SJSA1 (cell line): ENCODE results near the gene NTF4. TPM values are rescaled to one million over a fixed set of nuclear protein-coding genes. Genes with fewer than 3 reads are reported as not detected.

Experiments used
- DNase-seq, 2 experiments: peaks; one replicate each; pipeline ENCODE4 v3.0.0-alpha.2; 2015 to 2020; ENCODE audit warnings: low spot score in 2 of 2, low read depth in 1 of 2
- H3K27ac ChIP-seq: fragments of 250-450 bp; sonication (Bioruptor Pico); 2 replicates; pipeline ENCODE4 v1.5.1; 2020; ENCODE audit warnings: mild to moderate bottlenecking, moderate library complexity
- H3K27me3 ChIP-seq: fragments of 250-450 bp; sonication (Bioruptor Pico); replicated peaks from 2 replicates; pipeline ENCODE4 v1.5.1; 2020; ENCODE audit warnings: mild to moderate bottlenecking, moderate library complexity
- H3K36me3 ChIP-seq: fragments of 250-450 bp; sonication (Bioruptor Pico); 2 replicates; pipeline ENCODE4 v1.5.1; 2020; ENCODE audit warnings: mild to moderate bottlenecking
- H3K4me1 ChIP-seq: fragments of 250-450 bp; sonication (Bioruptor Pico); replicated peaks from 2 replicates; pipeline ENCODE4 v1.6.1; 2021; ENCODE audit warnings: mild to moderate bottlenecking
- H3K4me3 ChIP-seq: fragments of 250-450 bp; sonication (Bioruptor Pico); 2 replicates; pipeline ENCODE4 v1.5.1; 2020; ENCODE audit warnings: mild to moderate bottlenecking
- H3K9me3 ChIP-seq: fragments of 250-450 bp; sonication (Bioruptor Pico); replicated peaks from 2 replicates; pipeline ENCODE4 v1.5.1; 2020; ENCODE audit warnings: mild to moderate bottlenecking
- total RNA-seq: library from RNA; depleted of rRNA; stranded (reverse); fragments of >200 nt; shearing (Covaris generic); gene quantifications from 2 replicates; pipeline ENCODE4 v1.2.3, GENCODE V29; 2014; rRNA removed

The NTF4 gene, protein sequence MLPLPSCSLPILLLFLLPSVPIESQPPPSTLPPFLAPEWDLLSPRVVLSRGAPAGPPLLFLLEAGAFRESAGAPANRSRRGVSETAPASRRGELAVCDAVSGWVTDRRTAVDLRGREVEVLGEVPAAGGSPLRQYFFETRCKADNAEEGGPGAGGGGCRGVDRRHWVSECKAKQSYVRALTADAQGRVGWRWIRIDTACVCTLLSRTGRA
- not detected in 2 replicates for total RNA-seq

DNA sequence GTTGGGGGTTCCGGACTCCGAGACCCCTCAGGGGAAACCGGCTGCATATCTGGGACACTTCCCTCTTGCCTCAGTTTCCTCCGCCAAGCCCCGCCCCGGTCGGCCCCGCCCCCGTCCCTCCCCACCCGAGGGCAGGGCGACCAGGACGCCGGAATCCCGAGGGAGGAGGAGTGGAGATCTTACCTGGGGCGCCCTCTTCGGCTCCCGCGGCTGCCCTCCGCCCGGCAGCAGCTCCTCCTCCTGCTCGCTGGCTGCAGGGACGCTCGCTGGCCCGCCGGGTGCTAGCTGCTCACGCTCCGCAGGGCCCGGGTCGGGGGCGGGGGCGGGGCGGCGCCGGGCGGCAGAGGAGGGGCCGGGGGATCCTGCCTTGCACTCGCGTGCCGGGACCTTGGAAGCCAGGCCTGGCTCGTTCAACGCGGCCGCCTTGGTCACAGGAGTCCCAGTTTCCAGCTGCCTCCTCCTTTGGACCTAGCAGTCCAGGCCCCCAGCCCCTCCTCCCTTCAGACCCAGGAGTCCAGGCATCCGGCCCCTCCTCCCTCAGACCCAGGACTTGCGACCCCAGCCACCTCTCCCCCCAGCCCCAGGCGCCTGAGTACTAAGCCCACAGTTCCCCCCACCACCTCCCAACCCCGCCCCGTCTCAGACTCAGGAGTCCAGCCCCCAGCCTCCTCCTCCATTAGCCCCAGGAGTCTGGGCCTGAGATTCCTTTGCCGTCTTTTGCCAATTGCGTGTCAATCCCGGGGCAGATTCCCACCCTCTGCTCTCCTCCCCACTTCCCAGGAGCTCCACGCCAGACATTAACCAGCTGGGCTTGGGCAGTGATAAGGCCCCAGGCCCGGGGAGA lies at the start of gene NTF4:
Gene NTF4 (minus strand): TSS at position 51 of the 844 bp plus-strand sequence. CDS start 2,821 bp downstream, outside the sequence.
- peaks cover 8% of the 10 kb centered on the region; the same call in 1 of the 2 replicates for H3K9me3 ChIP-seq
- no peaks in the 10 kb centered on the region for H3K36me3 ChIP-seq
- H3K4me1 ChIP-seq = no peaks in the 10 kb centered on the region
- no peak for DNase-seq
- peaks cover 16% of the 10 kb centered on the region for H3K27me3 ChIP-seq
- H3K4me3 ChIP-seq = no peak within 1 kb of the TSS
- no peak within 1 kb of the TSS for H3K27ac ChIP-seq

DNA sequence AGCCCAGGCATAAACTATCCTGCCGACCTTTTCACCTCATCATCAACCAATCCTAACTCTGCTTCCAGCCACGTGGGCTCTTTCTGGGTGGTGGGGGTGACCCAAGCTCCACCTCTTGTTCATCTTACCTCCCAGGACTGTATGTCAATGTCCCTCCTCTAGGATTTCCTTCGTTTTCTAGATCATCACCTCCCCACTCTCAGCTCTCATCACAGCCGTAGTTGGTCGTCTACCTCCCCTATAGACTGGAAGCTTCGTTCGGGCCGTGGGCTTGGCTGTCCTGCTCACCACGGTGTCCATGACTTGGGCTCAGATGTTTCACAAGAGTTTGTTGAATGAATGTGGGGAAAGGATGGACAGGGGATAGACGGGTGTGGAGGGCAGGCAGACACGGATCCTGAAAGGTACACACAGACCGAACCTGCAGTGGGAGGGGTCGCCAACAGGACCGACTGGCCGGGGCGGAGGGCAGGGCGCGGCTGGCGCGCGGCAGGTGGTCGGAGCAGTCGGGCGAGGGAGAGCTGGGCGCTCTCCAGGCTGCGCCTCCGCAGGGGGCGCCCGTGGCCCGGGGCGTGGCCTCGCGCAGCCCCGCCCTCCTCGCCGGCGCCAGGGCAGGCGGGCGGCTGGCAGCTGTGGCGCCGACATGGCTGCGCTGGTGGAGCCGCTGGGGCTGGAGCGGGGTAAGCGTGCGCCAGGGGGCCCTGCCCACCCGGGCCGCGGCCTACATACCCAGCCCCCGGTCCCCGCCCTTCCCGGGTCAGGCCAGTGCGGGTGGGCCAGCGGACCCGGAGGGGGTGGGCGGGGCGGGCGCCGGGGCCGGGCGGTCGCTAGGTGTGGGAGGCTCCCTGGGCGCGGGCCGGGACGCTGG lies 49.4 kb upstream of the NTF4 start, which contains the start of gene LIN7B:
Gene LIN7B (plus strand): TSS at position 609 of the 868 bp plus-strand sequence. CDS start 35 bp downstream, at position 644.
- H3K4me1 ChIP-seq = peaks cover 51% of the 10 kb centered on the region
- H3K9me3 ChIP-seq = peaks cover 3% of the 10 kb centered on the region
- peak within 1 kb of the TSS; percentile 74 for H3K4me3 ChIP-seq
- no peaks in the 10 kb centered on the region for H3K27me3 ChIP-seq
- H3K36me3 ChIP-seq = peaks cover 17% of the 10 kb centered on the region
- peak; percentile 81 to 94 for DNase-seq
- H3K27ac ChIP-seq = peak within 1 kb of the TSS; percentile 45; the same call in 1 of the 2 replicates

DNA sequence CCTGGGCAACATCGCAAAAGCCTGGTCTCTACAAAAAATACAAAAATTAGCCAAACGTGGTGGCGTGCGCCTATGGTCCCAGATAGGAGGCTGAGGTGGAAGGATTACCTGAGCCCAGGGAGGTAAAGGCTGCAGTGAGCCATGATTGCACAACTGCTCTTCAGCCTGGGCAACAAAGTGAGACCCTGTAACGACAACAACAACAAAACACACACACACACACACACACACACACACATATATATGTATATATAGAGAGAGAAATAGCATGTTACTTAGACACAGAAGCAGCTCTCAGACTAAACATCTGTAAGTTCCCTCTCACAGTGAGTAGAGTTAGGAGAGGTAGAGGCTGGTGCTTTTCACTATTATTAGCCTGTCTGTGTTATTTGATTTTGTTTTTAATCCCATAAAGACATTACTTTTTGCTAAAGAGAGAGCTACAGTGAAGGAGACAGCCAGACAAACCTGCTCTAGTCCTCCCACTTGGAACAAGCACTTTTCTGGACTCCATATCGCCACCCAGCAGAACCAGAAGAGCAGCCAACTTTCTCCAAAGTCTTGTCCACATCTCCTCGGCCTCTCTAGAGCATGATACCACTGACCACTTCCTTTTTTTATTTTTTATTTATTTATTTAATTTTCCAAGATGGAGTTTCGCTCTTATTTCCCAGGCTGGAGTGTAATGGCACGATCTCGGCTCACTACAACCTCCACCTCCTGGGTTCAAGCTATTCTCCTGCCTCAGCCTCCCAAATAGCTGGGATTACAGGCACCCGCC lies 46.8 kb upstream of the NTF4 start:
- Histone ChIP-seq H3K4me3 (no peak overlapping the region), H3K27me3 (no peaks in the 10 kb centered on the region), H3K27ac (no peak overlapping the region), H3K36me3 (peaks cover 43% of the 10 kb centered on the region), H3K4me1 (peaks cover 41% of the 10 kb centered on the region), H3K9me3 (peaks cover 3% of the 10 kb centered on the region)
- no peak for DNase-seq

DNA sequence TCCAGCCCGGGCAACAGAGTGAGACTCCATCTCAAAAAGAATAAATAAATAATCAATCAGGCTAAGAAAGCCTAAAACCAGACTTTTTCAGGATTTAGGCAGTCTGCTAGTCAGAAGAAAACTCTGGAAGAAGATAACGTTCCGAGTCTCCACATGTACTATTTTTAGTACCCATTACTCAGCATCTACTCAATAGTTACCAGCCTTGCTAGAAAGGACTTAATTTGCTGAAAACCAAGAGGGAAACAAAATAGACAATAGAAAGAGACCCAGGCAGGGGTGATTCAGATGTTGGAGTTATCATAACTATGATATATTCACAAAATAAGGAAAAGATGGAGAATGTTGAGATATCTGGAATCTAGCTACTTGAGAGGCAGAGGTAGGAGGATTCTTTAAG lies 45.9 kb upstream of the NTF4 start:
- Histone ChIP-seq H3K27me3 (no peaks in the 10 kb centered on the region), H3K4me3 (no peak overlapping the region), H3K9me3 (peaks cover 3% of the 10 kb centered on the region), H3K4me1 (peaks cover 41% of the 10 kb centered on the region), H3K27ac (no peak overlapping the region), H3K36me3 (peaks cover 46% of the 10 kb centered on the region)
- DNase-seq = no peak

DNA sequence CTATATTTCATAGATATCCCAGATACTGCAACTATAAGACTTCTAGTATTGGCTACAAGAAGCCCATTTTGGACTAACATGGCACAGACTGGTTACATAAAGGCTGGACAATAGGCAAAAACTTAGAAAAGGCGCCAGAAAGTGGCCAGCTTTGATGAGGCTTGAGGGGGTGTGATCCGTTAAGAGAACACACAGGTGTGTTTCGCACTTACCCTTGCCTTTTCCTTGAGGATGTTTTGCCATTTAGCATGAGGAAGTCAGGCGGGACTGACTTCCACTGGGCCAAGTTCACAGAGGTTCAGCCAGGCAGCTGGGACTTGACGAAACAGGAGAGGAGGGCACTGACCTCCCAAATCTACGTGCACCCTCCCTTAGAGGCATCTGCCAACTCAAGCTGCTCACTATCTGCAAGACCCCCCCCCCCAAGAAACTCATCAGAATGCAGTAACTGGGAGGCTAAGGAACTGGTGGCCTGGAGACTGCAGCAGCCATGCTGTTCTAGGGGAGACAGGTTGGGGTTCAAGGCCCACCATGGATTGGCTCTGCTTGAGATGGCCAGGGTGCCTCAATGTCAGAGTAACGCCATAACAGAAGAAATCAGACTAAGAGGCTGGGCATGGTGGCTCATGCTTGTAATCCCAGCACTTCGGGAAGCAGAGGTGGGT lies 45.1 kb upstream of the NTF4 start:
- no peak overlapping the region for H3K27ac ChIP-seq

DNA sequence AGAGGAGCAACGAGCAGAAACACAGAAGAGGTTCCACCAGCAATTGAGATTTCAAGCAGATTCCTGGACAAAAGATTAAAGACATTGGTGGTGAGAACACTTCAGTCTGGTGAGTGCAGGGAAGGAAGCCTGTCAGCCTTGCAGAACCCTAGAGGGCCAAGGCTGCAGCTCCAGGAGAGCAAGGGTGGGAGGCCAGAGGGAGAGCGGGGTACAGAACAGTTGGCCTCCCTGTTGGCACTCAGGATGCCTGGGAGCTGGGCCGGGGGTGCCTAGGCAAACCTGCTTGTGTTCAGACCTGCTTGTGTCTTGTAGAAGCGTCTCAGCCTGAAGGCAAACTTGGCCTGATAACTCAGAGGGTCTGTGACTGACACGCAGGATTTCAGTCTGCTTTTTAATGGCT lies 44.4 kb upstream of the NTF4 start:
- Histone ChIP-seq H3K4me3 (no peak overlapping the region), H3K27me3 (no peaks in the 10 kb centered on the region), H3K4me1 (peaks cover 30% of the 10 kb centered on the region), H3K36me3 (peaks cover 60% of the 10 kb centered on the region), H3K27ac (no peak overlapping the region), H3K9me3 (peaks cover 2% of the 10 kb centered on the region)
- DNase-seq = no peak

More for the DNA sequence above, 45.1 kb upstream of the NTF4 start:
- DNase-seq = no peak
- no peaks in the 10 kb centered on the region for H3K27me3 ChIP-seq
- peaks cover 33% of the 10 kb centered on the region for H3K4me1 ChIP-seq
- H3K36me3 ChIP-seq = peaks cover 55% of the 10 kb centered on the region
- H3K4me3 ChIP-seq = no peak overlapping the region
- H3K9me3 ChIP-seq = peaks cover 3% of the 10 kb centered on the region

DNA sequence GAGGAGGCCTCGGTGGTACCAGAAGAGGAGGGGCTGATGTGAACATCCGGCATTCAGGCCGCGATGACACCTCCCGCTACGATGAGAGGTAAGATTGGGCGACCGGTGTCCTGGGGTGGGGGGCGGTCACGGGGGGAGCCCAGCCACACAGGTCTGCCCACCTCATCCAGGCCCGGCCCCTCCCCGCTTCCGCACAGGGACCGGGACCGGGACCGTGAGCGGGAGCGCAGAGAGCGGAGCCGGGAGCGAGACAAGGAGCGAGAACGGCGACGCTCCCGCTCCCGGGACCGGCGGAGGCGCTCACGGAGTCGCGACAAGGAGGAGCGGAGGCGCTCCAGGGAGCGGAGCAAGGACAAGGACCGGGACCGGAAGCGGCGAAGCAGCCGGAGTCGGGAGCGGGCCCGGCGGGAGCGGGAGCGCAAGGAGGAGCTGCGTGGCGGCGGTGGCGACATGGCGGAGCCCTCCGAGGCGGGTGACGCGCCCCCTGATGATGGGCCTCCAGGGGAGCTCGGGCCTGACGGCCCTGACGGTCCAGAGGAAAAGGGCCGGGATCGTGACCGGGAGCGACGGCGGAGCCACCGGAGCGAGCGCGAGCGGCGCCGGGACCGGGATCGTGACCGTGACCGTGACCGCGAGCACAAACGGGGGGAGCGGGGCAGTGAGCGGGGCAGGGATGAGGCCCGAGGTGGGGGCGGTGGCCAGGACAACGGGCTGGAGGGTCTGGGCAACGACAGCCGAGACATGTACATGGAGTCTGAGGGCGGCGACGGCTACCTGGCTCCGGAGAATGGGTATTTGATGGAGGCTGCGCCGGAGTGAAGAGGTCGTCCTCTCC lies 43.2 kb upstream of the NTF4 start:
- Histone ChIP-seq H3K27ac (no peak overlapping the region), H3K27me3 (no peaks in the 10 kb centered on the region), H3K4me3 (no peak overlapping the region), H3K9me3 (no peaks in the 10 kb centered on the region), H3K4me1 (peaks cover 26% of the 10 kb centered on the region), H3K36me3 (peaks cover 68% of the 10 kb centered on the region)
- no peak for DNase-seq

DNA sequence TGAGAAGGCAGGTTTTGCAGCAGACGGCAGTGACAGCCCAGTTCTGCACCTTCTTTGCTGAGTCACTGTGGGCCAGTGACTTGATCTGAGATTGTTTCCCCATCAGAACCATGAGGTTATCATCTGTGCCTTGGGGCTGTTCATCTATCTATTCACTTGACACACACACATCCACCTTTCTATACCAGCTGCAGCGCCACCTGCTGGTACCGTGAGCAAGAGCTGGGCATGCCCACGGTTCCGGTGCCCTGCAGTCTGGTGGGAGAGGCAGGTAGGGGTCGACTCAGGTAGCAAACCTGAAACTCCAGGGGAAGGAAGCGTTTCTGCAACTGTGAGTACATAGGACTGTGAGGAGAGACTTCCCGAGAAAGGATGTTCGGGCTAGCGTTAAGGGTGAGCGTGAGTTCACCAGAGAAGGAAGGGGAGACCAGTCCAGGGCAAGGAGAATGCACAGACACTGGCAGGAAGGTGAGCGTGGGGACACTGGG lies 42.1 kb upstream of the NTF4 start:
- H3K36me3 ChIP-seq = peaks cover 77% of the 10 kb centered on the region
- H3K27me3 ChIP-seq = no peaks in the 10 kb centered on the region
- no peak overlapping the region for H3K4me3 ChIP-seq
- H3K9me3 ChIP-seq = no peaks in the 10 kb centered on the region
- H3K27ac ChIP-seq = no peak overlapping the region
- H3K4me1 ChIP-seq = peaks cover 26% of the 10 kb centered on the region
- DNase-seq = peak in 1 of 2 experiments; percentile 69

DNA sequence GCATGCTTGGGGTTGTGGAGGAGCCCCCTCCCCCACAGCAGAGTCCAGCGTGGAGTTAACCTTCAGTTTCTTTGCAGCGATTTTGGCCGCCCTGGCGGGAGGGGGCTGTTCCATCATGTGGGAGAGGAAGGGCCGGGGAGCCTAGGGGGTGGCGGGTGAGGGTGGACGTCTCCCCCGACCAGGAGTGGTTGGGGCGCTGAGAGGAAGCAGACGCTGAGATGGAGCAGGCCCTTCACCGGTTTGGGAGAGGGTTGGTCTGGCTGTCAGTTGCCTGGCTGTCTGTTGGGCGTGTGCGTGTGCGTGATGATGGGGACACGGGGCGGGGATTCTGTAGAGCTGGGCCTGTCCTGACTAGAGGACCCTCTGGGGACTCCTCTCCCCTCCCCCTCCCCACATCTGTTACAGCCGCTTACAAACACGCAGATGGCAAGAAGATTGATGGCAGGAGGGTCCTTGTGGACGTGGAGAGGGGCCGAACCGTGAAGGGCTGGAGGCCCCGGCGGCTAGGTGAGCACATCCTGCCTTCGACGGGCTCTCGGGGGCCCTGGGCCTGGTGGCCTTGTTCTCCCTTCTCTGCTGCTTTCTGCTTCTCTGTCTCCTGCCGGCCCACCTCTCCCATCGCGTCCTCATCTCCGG lies 39.7 kb upstream of the NTF4 start:
- Histone ChIP-seq H3K27ac (no peak overlapping the region), H3K4me1 (peaks cover 5% of the 10 kb centered on the region), H3K4me3 (no peak overlapping the region), H3K36me3 (peaks cover 91% of the 10 kb centered on the region), H3K27me3 (no peaks in the 10 kb centered on the region), H3K9me3 (no peaks in the 10 kb centered on the region)
- DNase-seq = no peak

DNA sequence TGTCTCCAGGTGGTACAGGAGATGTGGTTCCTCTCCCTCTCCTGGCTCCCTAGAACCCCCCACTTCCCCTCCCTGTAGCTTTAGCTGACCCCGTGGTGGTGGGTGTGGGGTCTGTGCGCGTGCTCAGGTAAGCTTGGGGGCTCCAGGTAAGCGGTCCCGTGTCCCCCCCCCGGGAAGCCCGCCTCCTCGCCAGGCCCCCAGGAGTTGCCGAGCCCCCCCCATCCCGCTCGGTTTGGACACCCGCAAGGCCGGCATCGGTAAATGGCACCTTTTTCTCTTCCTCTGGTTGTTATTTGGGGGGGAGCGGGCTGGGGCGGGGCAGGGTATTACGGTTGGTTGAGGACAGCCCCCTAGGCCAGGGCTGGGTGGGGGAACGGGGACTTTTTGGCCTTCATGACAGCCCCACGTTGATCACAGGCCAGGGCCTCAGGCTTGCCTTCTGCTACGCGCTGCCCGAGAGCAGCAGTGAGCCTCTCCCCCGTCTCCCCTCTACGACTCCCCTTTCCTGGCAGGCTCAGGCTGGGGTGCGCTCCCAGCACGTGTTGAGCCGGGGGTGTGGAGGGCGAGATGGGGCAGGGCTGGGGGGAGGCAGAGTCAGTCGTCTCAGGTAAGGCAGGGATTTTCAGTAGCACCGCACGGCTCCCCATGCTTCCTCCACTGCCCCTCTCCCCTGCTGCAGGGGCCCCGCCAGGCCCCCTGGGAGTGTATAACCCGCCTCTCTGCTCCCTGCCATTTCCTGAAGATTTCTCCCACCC lies 38.9 kb upstream of the NTF4 start:
- no peak for DNase-seq
- no peaks in the 10 kb centered on the region for H3K27me3 ChIP-seq
- no peaks in the 10 kb centered on the region for H3K9me3 ChIP-seq
- no peaks in the 10 kb centered on the region for H3K4me1 ChIP-seq
- no peak overlapping the region for H3K4me3 ChIP-seq
- H3K27ac ChIP-seq = no peak overlapping the region
- H3K36me3 ChIP-seq = peaks cover 91% of the 10 kb centered on the region

DNA sequence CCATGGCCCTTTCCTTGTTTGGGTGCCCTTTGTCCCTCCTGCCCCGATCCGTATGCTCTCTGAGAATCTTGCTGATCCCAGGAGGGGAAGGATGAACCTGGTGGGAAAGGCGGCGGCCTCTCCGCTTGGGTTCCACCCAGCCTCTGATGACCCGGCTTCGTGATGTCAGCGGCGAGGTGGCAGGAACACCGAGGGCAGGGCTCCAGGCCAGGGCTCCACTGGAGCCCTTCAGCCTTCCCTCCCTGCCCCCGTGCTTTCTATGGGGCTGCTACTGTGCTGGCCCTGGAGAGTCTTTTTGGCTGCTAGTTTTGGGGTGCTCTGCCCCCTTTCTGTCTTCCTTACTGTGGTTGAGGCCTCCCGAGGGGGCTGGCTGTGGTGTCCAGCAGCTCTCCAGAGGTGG lies 37.7 kb upstream of the NTF4 start:
- no peak overlapping the region for H3K27ac ChIP-seq
- H3K4me1 ChIP-seq = no peaks in the 10 kb centered on the region
- H3K9me3 ChIP-seq = no peaks in the 10 kb centered on the region
- H3K36me3 ChIP-seq = peaks cover 91% of the 10 kb centered on the region
- DNase-seq = no peak
- H3K27me3 ChIP-seq = no peaks in the 10 kb centered on the region
- no peak overlapping the region for H3K4me3 ChIP-seq
